ENCODE measurements around the gene SCYGR1.
"Not testable (repeated sequence)": the region's sequence is repeated elsewhere in the genome, so short reads cannot be mapped to it uniquely, and the experiment has no call there.

Gene SCYGR1

DNA sequence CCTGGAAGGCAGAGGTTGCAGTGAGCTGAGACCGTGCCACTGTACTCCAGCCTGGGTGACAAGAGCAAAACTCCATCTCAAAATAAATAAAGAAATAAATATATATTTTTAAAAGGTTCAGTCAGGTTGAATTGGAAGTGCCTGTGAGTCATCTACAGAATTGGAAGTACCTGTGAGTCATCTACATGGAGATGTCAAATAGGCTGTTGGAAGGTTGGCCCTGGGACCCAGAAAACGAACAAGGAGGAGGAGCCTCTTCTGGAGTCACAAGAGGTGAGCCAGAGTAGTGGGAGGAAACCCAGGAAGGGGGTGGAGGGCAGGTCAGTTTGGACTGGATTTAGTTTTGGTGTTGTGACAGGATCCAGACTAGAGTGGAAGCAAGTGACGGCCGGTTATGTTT is 15.2 kb upstream of the SCYGR1 start:
- DNase-seq (ENCODE audit: low read depth), result no peak

DNA sequence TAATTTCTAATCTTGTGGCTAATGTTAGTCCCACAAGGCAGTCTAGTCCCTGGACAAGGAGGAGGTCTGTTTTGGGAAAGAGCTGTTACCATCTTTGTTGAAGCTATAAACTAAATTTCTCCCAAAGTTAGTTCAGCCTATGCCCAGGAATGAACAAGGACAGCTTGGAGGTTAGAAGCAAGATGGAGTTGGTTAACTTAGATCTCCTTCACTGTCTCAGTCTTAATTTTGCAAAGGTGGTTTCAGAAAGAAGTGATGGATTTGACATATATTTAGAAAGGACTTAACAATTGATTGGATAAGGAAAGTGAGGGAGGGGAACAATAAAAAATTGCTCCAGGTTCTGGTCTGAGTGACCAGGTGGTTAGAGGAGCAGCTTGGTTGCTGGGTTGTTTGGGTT is 14.6 kb upstream of the SCYGR1 start:
- no peak for DNase-seq (ENCODE audit: low read depth)

DNA sequence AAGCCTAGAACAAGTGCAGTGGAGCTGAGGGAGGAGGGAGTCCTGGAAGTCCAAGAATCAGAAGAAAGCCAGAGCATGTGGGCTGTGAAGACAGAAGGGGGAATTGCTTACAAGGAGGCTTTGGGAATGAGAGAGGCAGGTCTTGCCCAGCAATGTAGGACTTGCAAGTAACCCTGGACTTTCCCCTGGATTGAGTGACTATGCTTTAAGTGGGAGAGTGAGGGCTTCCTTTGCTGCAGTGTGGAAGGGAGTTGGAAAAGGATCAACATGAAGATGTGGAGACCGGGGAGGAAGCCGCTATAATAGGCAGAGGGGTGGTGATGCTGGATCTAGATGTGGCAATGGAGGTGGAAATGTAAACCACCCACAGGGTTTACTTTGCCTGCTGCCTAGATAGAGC is 13.8 kb upstream of the SCYGR1 start:
- DNase-seq (ENCODE audit: low read depth), result no peak

DNA sequence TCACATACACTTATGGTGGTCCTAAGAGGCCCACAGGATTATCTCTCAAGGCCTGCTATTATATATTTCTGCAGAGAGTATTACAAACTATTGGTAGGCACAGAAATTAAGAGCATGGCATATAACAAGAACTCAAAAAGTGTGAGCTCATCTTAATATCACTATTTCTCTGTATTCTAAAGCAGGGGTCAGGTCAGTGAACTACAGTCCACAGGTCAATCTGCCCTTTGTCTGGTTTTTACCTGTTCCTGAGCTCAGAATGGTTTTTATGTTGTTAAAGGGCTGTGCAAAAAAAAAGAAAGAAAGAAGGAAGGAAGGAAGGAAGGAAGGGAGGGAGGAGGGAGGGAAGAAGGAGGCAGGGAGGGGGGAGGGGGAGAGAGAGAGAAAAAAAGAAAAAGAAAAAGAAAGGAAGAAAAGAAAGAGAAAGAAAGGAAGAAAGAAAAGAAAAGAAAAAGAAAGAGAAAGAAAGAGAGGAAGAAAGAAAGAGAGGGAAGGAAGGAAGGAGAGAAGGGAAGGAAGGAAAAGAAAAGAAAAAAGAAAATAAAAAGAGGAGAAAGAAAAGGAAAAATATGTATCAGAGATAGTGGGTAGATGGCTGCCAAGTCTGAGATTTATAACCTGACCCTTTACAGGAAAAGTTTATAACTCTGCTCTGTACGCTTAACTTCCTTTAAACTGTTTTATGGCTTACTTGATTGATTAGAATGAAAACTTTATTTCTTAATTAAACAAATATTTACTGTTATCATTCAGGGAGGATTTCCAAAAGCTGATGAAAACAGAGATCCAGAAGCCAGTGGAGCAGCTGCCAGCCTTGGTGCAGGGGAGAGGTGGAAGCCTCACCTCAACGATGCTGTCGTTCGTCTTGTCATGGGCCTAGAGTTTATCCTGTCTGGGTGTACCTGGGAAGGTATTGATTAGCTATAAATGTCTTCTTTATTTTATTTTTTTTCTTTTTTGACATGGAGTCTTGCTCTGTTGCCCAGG is 11.2 kb upstream of the SCYGR1 start:
- no peak for DNase-seq (ENCODE audit: low read depth)

DNA sequence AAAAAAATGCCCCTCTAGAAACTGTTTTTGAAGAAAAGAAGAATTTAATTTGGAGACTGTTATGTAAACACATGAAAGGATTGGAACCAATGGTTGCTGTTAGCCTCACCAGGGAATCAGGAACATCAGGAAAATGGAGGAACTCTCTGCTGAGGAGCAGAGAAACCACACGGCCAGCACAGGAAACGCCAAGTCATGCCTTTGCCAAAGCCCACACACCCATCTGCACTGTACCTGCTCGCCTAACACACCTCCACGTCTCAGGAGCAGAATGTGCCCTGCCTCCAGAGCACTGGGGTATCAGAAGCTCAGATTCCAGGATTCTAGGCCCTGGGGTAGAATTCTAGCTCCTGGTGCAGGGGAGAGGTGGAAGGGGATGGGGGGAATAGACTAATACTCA is 9.8 kb upstream of the SCYGR1 start:
- no peak for DNase-seq (ENCODE audit: low read depth)

DNA sequence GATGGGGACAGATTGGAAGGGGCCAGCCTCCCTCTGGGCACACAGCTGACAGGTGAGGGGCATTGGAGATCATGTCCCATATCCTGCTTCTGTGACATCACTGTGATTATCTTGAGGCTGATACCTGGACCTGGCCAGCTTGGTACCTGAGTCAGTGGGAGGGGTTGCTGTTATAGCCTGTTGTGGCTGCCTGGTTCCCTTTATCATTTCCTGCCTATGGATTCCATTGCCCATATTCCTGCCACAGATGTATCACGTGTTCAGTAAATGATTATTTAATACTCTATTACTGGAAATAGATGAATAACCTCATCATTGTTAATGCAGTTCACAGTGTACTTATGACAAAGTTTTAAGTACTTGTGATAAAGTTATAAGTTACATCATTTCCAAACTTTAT is 7.8 kb upstream of the SCYGR1 start:
- no peak for DNase-seq (ENCODE audit: low read depth)

DNA sequence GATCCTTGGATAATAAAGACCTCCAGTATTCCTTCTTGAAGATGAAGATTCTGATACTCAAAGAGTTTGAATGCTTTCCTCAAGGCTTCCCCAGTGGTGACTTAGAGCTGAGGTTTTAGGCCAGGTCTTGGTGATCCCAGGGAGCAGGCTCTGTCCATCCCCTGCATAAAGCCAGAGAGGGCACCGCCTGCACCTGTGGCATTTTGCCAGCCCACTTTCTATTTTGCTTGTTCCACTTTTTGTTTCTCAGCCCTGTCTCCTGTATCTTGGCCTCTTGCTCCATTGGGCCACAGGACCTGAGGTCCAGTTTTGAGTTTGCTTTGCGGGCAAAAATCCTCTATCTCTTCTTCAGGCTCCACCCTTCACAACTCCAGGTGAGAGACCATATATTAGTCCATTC is 6.7 kb upstream of the SCYGR1 start:
- DNase-seq (ENCODE audit: low read depth), result no peak

DNA sequence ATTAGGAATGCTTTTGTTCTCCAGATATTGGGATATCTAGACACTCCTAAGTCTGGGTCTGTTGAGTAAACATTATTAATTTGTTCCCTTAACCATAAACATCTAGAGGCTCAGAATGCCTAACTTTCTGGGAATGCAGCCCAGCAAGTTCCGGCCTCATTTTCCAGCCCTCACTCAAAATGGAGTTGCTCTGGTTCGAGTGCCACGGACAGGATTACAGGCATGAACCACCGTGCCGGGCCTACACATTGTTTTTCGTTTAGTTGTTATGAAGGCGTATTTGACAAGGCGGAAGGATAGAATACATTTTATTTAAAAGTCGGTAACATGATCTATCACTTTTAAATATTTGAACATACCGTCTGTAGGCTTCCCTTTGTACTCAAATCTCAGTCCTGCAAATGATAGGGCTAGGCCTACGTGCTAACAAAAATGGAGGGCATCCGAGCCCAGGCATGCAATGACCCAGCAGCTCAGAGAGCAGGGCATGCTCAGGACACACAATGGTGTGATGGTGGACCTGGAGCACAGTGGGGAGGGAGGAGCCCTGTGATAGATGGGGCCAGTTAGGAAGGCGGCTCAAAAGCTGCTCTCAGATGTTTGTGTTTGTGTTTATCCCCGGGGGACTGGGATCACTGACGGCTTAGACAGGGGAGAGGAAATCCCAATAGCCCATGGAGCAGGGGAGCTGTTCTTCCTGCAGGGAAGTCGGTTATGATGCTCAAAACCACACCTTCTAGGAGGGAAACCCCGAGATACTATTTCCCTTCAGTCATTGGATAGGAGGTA is 2.9 kb upstream of the SCYGR1 start:
- DNase-seq (ENCODE audit: low read depth), result no peak

DNA sequence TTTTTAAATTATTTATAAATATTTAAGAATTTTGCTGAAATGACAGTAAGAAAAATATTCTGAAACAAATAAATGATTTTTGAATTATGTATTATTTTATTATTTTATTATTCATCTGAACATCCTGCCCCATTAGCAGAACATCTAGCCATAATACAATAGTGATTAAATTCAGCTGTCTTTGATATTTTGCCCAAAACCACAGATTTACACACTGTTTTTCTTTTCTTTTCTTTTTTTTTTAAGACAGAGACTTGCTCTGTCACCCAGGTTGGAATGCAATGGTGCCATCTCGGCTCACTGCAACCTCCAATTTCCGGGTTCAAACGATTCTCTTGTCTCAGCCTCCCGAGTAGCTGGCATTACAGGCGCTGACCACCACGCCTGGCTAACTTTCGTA is 1.9 kb upstream of the SCYGR1 start:
- no peak for DNase-seq (ENCODE audit: low read depth)

DNA sequence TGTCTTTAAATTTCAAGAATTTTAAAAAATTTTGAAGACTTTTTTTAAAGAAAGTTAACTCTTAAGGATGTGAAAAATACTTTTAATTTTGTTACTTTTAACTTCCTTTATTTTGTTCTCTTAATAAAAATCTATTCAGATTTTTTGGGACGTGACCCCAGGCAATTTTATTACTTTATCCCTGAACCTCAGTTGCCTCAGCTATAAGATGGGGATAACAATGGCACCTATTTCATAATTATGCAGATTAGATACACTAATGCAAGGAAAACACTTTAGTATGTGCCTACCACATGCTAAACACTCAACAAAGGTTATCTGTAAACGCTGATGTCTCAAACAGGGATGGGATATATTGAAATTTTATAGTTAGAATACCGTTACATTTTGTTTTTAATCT is 1.5 kb upstream of the SCYGR1 start:
- no peak for DNase-seq (ENCODE audit: low read depth)

DNA sequence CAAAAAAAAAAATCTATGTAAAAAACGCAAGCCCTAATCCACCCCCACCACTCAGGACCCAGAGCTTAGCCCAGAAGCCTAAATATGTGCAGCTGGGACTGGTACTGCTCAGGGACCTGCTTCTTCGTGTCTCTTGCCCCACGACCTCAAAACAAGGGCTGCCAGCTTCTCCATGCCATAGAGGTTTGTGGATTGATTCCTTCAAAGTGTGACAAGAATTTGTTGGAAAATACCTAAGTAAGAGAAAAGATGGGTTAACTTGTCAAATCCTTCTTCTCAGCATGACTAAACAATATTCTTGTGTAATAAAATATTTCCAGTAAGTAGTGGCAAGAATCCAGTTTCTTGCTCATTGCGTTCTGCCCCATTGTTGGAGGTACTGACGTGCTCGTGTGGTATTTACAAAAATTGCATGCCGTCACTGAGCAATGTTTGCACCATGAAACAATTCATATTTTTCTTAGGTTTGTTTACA is 825 bp upstream of the SCYGR1 start:
- DNase-seq (ENCODE audit: low read depth), result peak; percentile 50

DNA sequence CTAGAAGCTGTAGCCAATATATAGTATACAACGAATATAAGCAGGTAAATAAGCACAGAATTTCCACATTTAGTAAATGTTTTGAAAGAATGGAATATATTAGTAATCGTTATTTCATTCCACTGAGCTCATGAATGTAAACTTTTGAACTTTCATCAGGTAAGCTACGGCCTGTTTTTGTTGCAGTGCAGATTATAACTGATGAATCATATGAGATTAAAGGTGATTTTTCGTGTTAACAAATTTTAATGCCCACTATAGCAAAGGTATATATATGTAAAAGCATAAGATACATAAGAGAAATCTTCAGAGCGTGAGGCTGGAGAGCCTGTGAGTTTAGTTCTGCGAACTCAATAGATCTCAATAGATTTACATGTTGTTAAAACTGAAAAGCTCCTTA is 1.1 kb downstream of the SCYGR1 start:
- DNase-seq (ENCODE audit: low read depth), result no peak

DNA sequence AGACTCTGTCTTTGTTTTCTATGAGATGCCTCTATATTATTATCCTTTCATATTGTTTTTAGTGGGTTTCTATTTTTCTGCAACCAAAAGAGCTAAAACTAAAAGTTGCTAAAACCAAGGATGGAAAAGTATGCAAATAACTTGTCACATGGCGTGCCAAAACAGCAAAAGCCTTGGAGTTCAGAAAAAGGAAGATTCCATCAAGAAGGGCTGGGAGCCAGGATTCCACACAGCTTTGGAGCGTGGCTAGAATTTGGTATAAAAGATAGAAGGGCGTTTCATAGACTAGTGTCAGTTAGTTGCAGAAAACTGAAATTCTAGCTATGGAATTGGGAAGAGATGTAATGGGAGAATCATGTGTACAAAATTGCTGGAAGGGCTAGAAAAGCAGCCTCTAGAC is 4.1 kb downstream of the SCYGR1 start:
- no peak for DNase-seq (ENCODE audit: low read depth)

DNA sequence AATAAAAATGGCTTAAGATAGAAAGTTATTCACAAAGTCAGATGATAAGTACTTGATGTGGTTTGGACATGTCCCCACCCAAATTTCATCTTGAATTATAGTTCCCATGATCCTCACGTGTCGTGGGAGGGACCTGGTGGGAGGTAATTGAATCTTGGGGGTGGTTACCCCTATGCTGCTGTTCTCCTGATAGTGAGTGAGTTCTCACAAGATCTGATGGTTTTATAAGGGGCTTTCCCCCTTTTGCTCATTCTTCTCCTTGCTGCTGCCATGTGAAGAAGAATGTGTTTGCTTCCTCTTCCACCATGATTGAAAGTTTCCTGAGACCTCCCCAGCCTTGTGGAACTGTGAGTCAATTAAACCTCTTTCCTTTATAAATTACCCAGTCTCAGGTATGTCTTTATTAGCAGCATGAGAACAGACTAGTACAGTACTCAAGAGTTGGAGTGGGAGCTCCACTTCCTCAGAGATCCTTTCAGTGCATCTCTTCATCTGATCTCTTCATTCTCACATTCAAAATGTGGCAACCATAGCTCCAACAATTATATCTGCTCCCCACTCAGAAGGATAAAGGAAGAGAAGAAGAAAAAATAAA is 5.4 kb downstream of the SCYGR1 start:
- DNase-seq (ENCODE audit: low read depth), result not testable (repeated sequence)

DNA sequence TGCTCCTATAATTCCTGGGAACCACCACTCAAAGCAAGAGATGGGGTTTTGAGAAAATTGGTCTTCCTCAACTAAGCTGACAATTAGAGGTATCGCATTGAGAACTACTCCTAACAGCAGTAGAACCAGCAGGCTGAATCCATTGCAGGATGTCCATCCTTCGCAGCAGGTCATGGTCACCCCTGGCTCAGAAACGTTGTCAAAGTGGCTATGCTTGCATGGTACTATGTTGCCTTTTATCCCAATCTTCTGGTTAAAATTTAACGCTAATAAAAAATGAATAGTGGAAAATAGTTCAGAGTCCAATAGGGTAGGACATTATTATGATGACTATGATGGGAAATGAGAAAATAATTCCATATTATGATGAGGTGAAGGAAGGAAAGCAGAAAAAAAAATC is 8.7 kb downstream of the SCYGR1 start, which contains the start of gene TM4SF20:
Gene TM4SF20, minus strand, starts transcription at position 212 of the 400 bp plus-strand sequence. Its CDS starts 38 bp downstream, at position 174.
- DNase-seq (ENCODE audit: low read depth), result no peak

DNA sequence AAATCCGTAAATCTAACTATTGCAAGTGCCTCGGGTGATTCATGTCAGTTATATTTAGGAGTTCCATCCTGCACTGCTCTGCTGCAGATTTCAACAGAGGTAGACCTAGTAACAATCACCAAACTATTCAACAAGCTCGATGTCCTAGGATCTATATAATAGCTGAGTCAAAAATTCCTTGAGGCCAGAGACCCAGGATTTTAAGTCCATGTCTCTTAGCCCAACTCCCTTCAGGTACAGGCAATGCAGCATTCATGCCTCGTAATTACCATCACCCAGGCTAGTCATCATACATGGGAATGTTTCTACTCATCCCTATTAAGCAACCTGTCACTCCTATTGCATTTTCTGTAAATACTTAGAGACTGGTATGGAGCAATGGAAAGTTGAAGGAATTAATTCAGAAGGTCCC is 9.4 kb downstream of the SCYGR1 start:
- no peak for DNase-seq (ENCODE audit: low read depth)

DNA sequence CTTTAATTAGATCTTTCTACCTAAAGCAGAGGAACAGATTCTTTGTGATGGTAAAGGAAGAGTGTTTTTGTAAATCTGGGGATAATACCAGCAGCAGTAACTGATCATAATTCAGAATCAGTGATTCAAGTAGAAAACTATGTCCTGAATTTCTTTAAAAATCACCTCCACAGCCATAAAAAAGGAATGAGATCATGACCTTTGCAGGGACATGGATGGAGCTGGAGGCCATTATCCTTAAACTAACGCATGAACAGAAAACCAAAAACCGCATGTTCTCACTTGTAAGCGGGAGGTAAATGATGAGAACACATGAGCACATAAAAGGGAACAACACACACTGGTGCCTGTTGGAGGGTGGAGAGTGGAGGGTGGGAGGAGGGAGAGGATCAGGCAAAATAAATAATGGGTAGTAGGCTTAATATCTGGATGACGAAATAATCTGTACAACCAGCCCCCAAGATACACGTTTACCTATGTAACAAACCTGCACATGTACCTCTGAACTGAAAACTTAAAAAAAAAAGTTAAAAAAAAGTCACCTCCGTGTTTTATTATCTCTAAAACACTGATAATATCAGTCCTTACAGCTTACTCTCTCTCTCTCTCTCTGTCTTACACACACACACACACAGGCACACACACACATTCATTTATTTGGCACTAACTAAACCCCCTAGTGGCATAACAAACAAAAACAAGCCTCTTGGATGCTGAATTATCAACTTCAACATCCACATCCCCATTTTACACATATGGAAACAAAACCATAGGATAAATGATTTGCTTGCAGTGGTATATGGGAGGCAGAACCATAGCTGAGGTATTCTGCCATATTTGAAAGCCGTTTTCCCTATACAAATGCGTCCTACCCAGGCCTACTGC is 10.0 kb downstream of the SCYGR1 start:
- DNase-seq (ENCODE audit: low read depth), result no peak

DNA sequence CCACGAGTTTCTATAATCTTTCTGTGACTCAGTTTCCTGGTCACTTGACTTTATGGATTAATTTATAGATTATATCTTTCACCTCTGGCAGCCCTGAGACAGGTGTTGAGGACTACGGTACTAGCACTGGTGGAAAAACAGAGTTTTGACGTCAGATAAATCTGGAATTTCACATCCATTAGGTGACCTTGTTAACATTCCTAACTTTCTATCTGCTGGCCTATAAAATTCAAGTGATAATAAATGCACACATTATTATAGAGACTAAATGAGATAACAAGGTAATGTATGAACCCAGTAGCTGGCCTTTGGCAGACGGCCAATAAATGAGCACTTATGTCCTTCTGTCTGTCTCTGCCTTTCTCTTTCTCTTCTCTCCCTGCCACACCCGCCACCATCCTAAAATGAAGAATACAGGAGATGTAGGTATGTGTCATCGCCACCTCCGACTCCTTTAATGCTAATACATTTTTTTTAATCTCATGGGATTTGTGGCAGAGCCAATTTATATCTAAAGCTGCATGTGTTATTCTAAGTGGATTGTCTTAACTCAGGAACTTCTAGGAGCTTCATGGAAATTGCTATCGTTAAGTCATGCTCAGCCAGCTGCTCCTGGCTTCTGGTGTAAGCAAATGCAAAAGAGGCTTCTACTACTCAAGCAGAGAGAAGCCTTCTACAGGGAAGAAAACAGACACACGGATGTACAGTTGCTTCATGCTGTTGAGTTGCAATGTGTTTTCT is 10.9 kb downstream of the SCYGR1 start:
- DNase-seq (ENCODE audit: low read depth), result no peak

DNA sequence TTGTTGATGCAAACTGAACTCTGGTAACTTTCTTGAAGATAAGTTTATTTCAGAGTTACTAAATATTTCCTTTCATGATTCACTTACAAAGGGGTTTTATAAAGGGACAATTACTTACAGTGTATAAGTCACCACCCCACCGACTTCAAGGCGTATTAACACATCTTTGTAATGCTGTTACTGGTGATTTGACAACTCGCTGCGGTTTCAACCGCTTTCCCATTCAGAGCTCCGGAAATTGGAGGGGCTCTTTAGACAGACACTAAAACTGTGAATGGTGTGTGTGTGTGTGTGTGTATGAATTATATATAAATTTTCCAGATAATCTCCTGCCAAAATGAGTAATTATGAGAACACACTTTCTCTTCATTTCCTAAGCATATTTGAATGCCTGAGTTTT is 13.6 kb downstream of the SCYGR1 start:
- no peak for DNase-seq (ENCODE audit: low read depth)

DNA sequence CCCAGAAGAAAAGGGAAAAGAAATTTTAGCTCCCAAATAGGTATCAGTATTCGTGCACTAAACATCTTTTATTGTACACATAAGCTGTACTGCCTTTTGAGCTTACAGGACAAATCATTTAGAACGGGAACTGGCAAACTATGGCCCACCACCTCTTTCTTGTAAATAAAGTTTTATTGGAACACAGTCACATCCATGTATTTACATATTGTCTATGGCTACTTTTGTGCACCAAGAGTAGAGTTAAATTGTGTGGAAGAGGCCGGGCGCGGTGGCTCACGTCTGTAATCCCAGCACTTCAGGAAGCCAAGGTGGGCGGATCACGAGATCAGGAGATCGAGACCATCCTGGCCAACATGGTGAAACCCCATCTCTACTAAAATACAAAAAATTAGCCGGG is 14.4 kb downstream of the SCYGR1 start:
- DNase-seq (ENCODE audit: low read depth), result no peak

DNA sequence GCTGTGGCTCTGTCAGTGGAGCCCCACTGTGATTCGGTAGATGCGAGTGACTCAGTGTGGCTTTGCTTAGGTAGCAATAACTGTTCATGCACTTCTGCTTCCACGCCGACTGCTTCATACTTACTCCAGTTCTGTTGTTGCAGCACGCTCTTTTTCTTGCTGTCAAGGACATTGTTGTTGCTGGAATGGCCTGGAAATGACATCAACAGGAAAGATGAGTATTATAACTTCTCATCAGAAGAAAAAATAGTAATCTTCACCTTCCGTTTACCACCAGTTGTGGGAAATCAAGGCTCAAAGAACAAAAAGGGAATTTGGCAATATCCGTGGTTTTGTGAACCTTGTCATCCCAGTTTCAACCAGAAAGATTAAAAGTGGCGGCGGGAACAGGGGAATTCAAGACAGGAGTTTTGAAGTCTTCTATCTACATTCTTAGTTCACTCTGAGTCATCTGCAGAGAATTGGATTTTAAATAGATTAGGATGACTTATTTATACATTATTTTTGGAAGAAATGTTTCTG is 16.9 kb downstream of the SCYGR1 start:
- no peak for DNase-seq (ENCODE audit: low read depth)

Measured in HS-27A (cell line).